Gastroesophageal sphincter (tissue), 2 donors: ENCODE results near the gene CDK14.

Experiments used
- EP300 ChIP-seq: sonication (generic); formaldehyde crosslinking; IDR thresholded peaks from one replicate; pipeline ENCODE4 v1.6.1; 2017; ENCODE audit warnings: antibody characterized with exemption, mild to moderate bottlenecking
- POLR2A ChIP-seq, 2 donors: fragments of 450-650 bp; IDR thresholded peaks; one replicate each; pipeline ENCODE4 v1.6.1; 2017; ENCODE audit warnings: antibody characterized with exemption in 2 of 2, mild to moderate bottlenecking in 2 of 2, moderate library complexity in 1 of 2
- POLR2AphosphoS5 ChIP-seq: sonication (generic); formaldehyde crosslinking; IDR thresholded peaks from one replicate; pipeline ENCODE4 v1.6.1; 2017; ENCODE audit warnings: antibody characterized with exemption

- TF ChIP-seq EP300 (no peak), POLR2AphosphoS5 (no peak), POLR2A (IDR thresholded peaks at IDR 0.05) (no peak)
These were observed 176.3 kb downstream of the CDK14 start for GRCh38 chr7:90772410-90772809.
